HEK293 (cell line): ENCODE data around the gene RBM7.

Source experiments
- CTCF ChIA-PET: fragments of 350-600 bp; formaldehyde crosslinking; extraction: SDS; loops from one replicate; lab custom pipeline; 2021; ENCODE audit warnings: antibody characterized with exemption; lab: Yijun Ruan, JAX
- POLR2A ChIA-PET: fragments of 300-600 bp; formaldehyde crosslinking; extraction: SDS; loops from one replicate; lab custom pipeline; 2020; ENCODE audit warnings: antibody characterized with exemption, inconsistent platforms; lab: Yijun Ruan, JAX
- H3K27ac ChIP-seq: fragments of 200-500 bp; sonication (Bioruptor generic); 2 replicates; pipeline ENCODE4 v1.5.1; 2014; ENCODE audit warnings: low read depth, low read length, control low read depth, inconsistent platforms; ENCODE audit errors: extremely low read depth
- H3K36me3 ChIP-seq, 2 experiments: fragments of 200-500 bp in 1 of 2; sonication (Bioruptor generic) in 1 of 2; 1 replicate in 1 of 2; 2 replicates in 1 of 2; pipeline ENCODE4 v1.5.1; 2014 to 2017; ENCODE audit warnings: inconsistent platforms in 2 of 2, low read length in 2 of 2; ENCODE audit not compliant: control insufficient read depth in 2 of 2, insufficient read depth in 1 of 2
- H3K4me1 ChIP-seq: fragments of 200-500 bp; sonication (Bioruptor generic); 2 replicates; pipeline ENCODE4 v1.5.1; 2014; ENCODE audit warnings: mild to moderate bottlenecking, low read length, inconsistent platforms; ENCODE audit not compliant: control insufficient read depth, insufficient read depth
- H3K4me3 ChIP-seq: 2 replicates; pipeline ENCODE4 v1.5.1; 2011; ENCODE audit warnings: low read depth, mild to moderate bottlenecking, control low read depth, low read length, moderate library complexity
- H3K9me3 ChIP-seq: fragments of 200-500 bp; sonication (Bioruptor generic); 2 replicates; pipeline ENCODE4 v1.5.1; 2014; ENCODE audit warnings: low read depth, low read length, inconsistent platforms; ENCODE audit not compliant: control insufficient read depth, insufficient read depth
- OSR2 ChIP-seq: fragments of 450-650 bp; formaldehyde crosslinking; IDR thresholded peaks from 2 replicates; pipeline ENCODE4 v1.5.1; 2016; ENCODE audit warnings: missing biosample characterization, missing genetic modification characterization
- SALL2 ChIP-seq: fragments of 450-650 bp; formaldehyde crosslinking; IDR thresholded peaks from 2 replicates; pipeline ENCODE4 v1.5.0; 2017; ENCODE audit warnings: missing biosample characterization, mild to moderate bottlenecking, missing genetic modification characterization, borderline replicate concordance
- ZBTB8A ChIP-seq: fragments of 450-650 bp; formaldehyde crosslinking; IDR thresholded peaks from 2 replicates; pipeline ENCODE4 v1.5.1; 2016; ENCODE audit warnings: missing biosample characterization, missing genetic modification characterization
- ZFHX2 ChIP-seq: fragments of 450-650 bp; formaldehyde crosslinking; conservative IDR thresholded peaks from 2 replicates; pipeline ENCODE4 v1.5.1; 2016; ENCODE audit warnings: missing biosample characterization, missing genetic modification characterization
- ZNF155 ChIP-seq: fragments of 450-650 bp; formaldehyde crosslinking; IDR thresholded peaks from 2 replicates; pipeline ENCODE4 v1.5.1; 2016; ENCODE audit warnings: missing biosample characterization, missing genetic modification characterization
- ZNF19 ChIP-seq: fragments of 450-650 bp; formaldehyde crosslinking; IDR thresholded peaks from 2 replicates; pipeline ENCODE4; 2016; ENCODE audit warnings: missing biosample characterization, missing genetic modification characterization, low read depth
- ZNF341 ChIP-seq: fragments of 450-650 bp; formaldehyde crosslinking; IDR thresholded peaks from 2 replicates; pipeline ENCODE4; 2016; ENCODE audit warnings: low read depth, missing biosample characterization, missing genetic modification characterization
- ZNF362 ChIP-seq: fragments of 450-650 bp; formaldehyde crosslinking; IDR thresholded peaks from 2 replicates; pipeline ENCODE4 v1.5.1; 2016; ENCODE audit warnings: missing biosample characterization, missing genetic modification characterization
- ZNF501 ChIP-seq: fragments of 450-650 bp; formaldehyde crosslinking; IDR thresholded peaks from 2 replicates; pipeline ENCODE4 v1.5.1; 2016; ENCODE audit warnings: missing biosample characterization, missing genetic modification characterization
- ZNF530 ChIP-seq: fragments of 450-650 bp; formaldehyde crosslinking; IDR thresholded peaks from 2 replicates; pipeline ENCODE4 v1.5.1; 2016; ENCODE audit warnings: low read depth, missing biosample characterization, missing genetic modification characterization
- ZNF544 ChIP-seq: fragments of 450-650 bp; formaldehyde crosslinking; IDR thresholded peaks from 2 replicates; pipeline ENCODE4 v1.5.0; 2017; ENCODE audit warnings: missing biosample characterization, missing genetic modification characterization
- ZNF558 ChIP-seq: fragments of 450-650 bp; formaldehyde crosslinking; IDR thresholded peaks from 2 replicates; pipeline ENCODE4 v1.5.1; 2016; ENCODE audit warnings: missing biosample characterization, missing genetic modification characterization
- ZNF596 ChIP-seq: fragments of 450-650 bp; IDR thresholded peaks from 2 replicates; pipeline ENCODE4 v1.5.0; 2018; ENCODE audit warnings: missing biosample characterization, mild to moderate bottlenecking, missing genetic modification characterization, moderate library complexity
- ZNF664 ChIP-seq: fragments of 450-650 bp; formaldehyde crosslinking; IDR thresholded peaks from 2 replicates; pipeline ENCODE4 v1.5.1; 2016; ENCODE audit warnings: missing biosample characterization, missing genetic modification characterization
- ZNF792 ChIP-seq: fragments of 450-650 bp; formaldehyde crosslinking; IDR thresholded peaks from 2 replicates; pipeline ENCODE4 v1.5.1; 2016; ENCODE audit warnings: missing biosample characterization, missing genetic modification characterization
- ZNF843 ChIP-seq: fragments of 450-650 bp; formaldehyde crosslinking; IDR thresholded peaks from 2 replicates; pipeline ENCODE4 v1.5.1; 2016; ENCODE audit warnings: missing biosample characterization, missing genetic modification characterization
- TF ChIP-seq, protein P1 (sequence below): fragments of 450-650 bp; formaldehyde crosslinking; IDR thresholded peaks from 2 replicates; pipeline ENCODE4 v1.5.1; 2016; ENCODE audit warnings: missing biosample characterization, missing genetic modification characterization, borderline replicate concordance
- TF ChIP-seq, protein P2 (sequence below): fragments of 450-650 bp; formaldehyde crosslinking; IDR thresholded peaks from 2 replicates; pipeline ENCODE4; 2016; ENCODE audit warnings: missing biosample characterization, missing genetic modification characterization
- TF ChIP-seq, protein P3 (sequence below): sonication (generic); formaldehyde crosslinking; IDR thresholded peaks from 2 replicates; pipeline ENCODE4 v1.8.1; 2022; ENCODE audit warnings: mild to moderate bottlenecking, moderate library complexity, missing genetic modification reagents

The RBM7 gene

GRCh38 chr11:114442536-114442935 is 42.1 kb downstream of the RBM7 start:
- peaks cover 0 to 28% of the 10 kb centered on the region in 2 experiments; a peak in 1 of 3 replicates for H3K36me3 ChIP-seq
- TF ChIP-seq ZNF362 (tag by site-specific recombination) = no peak
- no peak for TF ChIP-seq ZNF501 (tag by site-specific recombination)
- no peak for TF ChIP-seq ZNF596 (tag by site-specific recombination)
- TF ChIP-seq ZNF558 (tag by site-specific recombination) = no peak
- TF ChIP-seq ZNF19 (tag by site-specific recombination) = no peak
- TF ChIP-seq ZNF155 (tag by site-specific recombination) = no peak
- TF ChIP-seq OSR2 = no peak
- TF ChIP-seq, protein P1, sequence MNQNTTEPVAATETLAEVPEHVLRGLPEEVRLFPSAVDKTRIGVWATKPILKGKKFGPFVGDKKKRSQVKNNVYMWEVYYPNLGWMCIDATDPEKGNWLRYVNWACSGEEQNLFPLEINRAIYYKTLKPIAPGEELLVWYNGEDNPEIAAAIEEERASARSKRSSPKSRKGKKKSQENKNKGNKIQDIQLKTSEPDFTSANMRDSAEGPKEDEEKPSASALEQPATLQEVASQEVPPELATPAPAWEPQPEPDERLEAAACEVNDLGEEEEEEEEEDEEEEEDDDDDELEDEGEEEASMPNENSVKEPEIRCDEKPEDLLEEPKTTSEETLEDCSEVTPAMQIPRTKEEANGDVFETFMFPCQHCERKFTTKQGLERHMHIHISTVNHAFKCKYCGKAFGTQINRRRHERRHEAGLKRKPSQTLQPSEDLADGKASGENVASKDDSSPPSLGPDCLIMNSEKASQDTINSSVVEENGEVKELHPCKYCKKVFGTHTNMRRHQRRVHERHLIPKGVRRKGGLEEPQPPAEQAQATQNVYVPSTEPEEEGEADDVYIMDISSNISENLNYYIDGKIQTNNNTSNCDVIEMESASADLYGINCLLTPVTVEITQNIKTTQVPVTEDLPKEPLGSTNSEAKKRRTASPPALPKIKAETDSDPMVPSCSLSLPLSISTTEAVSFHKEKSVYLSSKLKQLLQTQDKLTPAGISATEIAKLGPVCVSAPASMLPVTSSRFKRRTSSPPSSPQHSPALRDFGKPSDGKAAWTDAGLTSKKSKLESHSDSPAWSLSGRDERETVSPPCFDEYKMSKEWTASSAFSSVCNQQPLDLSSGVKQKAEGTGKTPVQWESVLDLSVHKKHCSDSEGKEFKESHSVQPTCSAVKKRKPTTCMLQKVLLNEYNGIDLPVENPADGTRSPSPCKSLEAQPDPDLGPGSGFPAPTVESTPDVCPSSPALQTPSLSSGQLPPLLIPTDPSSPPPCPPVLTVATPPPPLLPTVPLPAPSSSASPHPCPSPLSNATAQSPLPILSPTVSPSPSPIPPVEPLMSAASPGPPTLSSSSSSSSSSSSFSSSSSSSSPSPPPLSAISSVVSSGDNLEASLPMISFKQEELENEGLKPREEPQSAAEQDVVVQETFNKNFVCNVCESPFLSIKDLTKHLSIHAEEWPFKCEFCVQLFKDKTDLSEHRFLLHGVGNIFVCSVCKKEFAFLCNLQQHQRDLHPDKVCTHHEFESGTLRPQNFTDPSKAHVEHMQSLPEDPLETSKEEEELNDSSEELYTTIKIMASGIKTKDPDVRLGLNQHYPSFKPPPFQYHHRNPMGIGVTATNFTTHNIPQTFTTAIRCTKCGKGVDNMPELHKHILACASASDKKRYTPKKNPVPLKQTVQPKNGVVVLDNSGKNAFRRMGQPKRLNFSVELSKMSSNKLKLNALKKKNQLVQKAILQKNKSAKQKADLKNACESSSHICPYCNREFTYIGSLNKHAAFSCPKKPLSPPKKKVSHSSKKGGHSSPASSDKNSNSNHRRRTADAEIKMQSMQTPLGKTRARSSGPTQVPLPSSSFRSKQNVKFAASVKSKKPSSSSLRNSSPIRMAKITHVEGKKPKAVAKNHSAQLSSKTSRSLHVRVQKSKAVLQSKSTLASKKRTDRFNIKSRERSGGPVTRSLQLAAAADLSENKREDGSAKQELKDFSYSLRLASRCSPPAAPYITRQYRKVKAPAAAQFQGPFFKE (tag by site-specific recombination) = no peak
- TF ChIP-seq ZNF664 (tag by site-specific recombination) = no peak
- no peak for TF ChIP-seq ZNF544 (tag by site-specific recombination)
- TF ChIP-seq, protein P2, sequence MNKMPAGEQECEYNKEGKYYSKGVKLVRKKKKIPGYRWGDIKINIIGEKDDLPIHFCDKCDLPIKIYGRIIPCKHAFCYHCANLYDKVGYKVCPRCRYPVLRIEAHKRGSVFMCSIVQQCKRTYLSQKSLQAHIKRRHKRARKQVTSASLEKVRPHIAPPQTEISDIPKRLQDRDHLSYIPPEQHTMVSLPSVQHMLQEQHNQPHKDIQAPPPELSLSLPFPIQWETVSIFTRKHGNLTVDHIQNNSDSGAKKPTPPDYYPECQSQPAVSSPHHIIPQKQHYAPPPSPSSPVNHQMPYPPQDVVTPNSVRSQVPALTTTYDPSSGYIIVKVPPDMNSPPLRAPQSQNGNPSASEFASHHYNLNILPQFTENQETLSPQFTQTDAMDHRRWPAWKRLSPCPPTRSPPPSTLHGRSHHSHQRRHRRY (tag by site-specific recombination) = no peak
- no peak for TF ChIP-seq ZNF792
- TF ChIP-seq, protein P3, sequence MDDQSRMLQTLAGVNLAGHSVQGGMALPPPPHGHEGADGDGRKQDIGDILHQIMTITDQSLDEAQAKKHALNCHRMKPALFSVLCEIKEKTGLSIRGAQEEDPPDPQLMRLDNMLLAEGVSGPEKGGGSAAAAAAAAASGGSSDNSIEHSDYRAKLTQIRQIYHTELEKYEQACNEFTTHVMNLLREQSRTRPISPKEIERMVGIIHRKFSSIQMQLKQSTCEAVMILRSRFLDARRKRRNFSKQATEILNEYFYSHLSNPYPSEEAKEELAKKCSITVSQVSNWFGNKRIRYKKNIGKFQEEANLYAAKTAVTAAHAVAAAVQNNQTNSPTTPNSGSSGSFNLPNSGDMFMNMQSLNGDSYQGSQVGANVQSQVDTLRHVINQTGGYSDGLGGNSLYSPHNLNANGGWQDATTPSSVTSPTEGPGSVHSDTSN = no peak
- TF ChIP-seq SALL2 = no peak
- no peak for TF ChIP-seq ZFHX2
- TF ChIP-seq, all 188 proteins: peak for 0
- CTCF ChIA-PET = interaction anchor here (0.6 to 1.2 kb wide), 2 partner anchors 110 to 161 kb away, joined by 3 to 4 read pairs; no protein-coding TSS in a partner anchor
- no peaks in the 10 kb centered on the region; the same call in 1 of the 2 replicates for H3K4me1 ChIP-seq
- H3K9me3 ChIP-seq = no peaks in the 10 kb centered on the region
- POLR2A ChIA-PET = interaction anchor here (0.6 kb wide), 1 partner anchor 231 kb away, joined by 3 read pairs; no protein-coding TSS in a partner anchor
- no peak overlapping the region for H3K27ac ChIP-seq
- no peak overlapping the region for H3K4me3 ChIP-seq

DNA sequence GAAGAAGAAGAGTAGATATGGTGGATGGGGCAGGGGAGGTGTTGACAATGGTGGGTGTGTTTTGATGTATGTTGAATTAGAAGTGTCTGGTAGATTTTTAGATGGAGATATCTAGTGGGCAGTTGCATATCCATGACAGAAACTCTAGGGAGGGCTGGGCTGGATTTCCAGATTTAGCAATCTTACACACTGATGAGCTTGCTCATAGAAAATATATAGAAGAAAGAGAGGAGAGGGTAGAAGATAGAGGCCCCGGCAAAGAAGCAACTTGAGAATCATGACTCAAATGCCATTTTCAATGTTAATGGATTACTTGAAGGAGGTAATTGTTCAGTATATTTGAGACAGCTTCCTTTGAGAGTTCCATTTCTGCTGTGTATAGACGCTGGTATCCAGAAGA is 47.0 kb downstream of the RBM7 start:
- no peaks in the 10 kb centered on the region for H3K4me1 ChIP-seq
- H3K4me3 ChIP-seq = no peak overlapping the region
- TF ChIP-seq ZFHX2 = no peak
- no peak for TF ChIP-seq ZNF341
- TF ChIP-seq ZNF530 (tag by site-specific recombination) = no peak
- TF ChIP-seq ZNF843 (tag by site-specific recombination) = no peak
- TF ChIP-seq ZBTB8A (tag by site-specific recombination) = no peak
- H3K9me3 ChIP-seq = no peaks in the 10 kb centered on the region
- H3K27ac ChIP-seq = no peak overlapping the region
- ChIA-PET CTCF (no interaction called here), POLR2A (no interaction called here)
- H3K36me3 ChIP-seq = peaks cover 0 to 67% of the 10 kb centered on the region in 2 experiments; a peak in 1 of 3 replicates
